HFF-Myc (cell line): ENCODE measurements around the gene ATP2B2.

Experiments used
- DNase-seq: peaks from one replicate; pipeline ENCODE4 v3.0.0-alpha.2; 2011; ENCODE audit warnings: low read depth; ENCODE audit errors: extremely low read depth
- H3K4me3 ChIP-seq: replicated peaks from 2 replicates; pipeline ENCODE4 v1.5.1; 2011; ENCODE audit warnings: low read depth, mild to moderate bottlenecking, control low read depth, low read length
- TF ChIP-seq, protein P1 (sequence below): IDR thresholded peaks from 2 replicates; pipeline ENCODE4 v1.5.1; 2012; ENCODE audit warnings: mild to moderate bottlenecking, low read depth, low read length, control low read depth; ENCODE audit errors: missing control alignments

Gene ATP2B2

DNA sequence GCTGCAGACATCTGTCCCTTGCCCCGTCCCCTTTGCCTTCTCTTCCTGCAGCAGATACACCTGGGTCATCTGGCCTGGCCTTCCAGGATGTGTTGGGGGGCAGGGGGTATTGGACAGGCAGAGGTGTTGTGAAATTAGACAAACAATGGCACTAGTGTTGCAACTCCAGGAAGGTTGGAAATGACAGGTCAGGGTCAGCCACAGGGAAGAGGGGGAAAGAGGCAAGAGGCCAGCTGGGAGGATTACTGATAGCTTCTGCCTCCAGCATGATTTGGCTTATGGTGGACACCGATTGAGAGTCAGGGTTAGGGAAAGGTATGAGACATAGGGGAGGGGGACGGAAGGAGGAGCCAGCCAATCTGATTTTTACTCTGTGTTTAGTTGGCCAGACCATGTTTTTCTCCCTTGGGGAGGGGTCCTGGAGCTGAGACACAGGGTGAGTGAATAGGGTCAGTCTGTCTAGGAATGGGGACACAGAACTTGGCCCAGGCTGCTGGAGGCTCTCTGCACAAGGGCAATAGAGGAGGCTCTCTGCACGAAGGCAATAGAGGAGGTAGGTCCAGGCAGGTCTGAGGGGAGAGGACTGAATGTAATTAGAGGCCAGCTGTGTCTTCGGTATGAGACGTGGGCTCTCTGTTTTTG lies 3.4 kb upstream of the ATP2B2 start:
- H3K4me3 ChIP-seq = no peak overlapping the region
- TF ChIP-seq, protein P1, sequence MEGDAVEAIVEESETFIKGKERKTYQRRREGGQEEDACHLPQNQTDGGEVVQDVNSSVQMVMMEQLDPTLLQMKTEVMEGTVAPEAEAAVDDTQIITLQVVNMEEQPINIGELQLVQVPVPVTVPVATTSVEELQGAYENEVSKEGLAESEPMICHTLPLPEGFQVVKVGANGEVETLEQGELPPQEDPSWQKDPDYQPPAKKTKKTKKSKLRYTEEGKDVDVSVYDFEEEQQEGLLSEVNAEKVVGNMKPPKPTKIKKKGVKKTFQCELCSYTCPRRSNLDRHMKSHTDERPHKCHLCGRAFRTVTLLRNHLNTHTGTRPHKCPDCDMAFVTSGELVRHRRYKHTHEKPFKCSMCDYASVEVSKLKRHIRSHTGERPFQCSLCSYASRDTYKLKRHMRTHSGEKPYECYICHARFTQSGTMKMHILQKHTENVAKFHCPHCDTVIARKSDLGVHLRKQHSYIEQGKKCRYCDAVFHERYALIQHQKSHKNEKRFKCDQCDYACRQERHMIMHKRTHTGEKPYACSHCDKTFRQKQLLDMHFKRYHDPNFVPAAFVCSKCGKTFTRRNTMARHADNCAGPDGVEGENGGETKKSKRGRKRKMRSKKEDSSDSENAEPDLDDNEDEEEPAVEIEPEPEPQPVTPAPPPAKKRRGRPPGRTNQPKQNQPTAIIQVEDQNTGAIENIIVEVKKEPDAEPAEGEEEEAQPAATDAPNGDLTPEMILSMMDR = no peak
- no peak for DNase-seq

DNA sequence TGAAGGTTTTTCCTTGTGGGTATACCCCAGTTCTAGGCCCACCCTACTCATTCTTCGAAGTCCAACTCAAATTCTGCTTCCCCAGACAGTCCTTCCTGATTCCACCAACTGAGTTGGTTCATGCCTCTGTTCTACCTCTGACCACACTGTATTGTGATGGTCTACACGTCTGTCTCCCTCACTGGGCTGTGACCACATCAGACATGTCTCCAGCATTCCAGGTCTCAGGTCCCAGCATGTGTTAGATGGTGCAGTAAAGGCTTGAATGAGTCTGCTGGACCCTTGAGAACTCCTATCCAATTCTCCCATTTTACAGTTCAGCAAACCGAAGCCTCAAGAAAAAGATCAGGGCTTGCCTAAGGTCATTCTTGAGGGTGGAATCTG lies 2.8 kb upstream of the ATP2B2 start:
- TF ChIP-seq, protein P1 = no peak
- no peak for DNase-seq
- H3K4me3 ChIP-seq = no peak overlapping the region

DNA sequence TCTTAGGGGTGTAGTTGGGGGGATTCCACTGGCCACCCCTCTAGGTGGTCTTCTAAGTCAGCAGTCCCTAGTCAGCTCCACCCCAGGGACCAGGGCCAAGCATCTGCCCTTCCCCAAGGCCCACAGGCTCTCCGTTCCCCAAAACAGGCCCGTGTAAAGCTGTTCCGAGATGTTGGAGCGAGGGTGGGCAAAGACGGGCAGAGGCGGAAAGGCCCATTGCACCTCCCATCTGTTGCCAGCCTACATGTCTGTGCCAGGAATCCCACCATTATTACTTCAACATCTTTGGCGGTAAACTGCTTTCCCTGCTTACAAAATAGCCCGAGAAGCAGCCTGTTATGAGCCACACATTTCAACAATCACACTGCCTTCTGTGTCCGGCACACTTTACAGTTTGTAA lies 1.9 kb upstream of the ATP2B2 start:
- TF ChIP-seq, protein P1 = no peak
- H3K4me3 ChIP-seq = no peak overlapping the region
- DNase-seq = no peak

DNA sequence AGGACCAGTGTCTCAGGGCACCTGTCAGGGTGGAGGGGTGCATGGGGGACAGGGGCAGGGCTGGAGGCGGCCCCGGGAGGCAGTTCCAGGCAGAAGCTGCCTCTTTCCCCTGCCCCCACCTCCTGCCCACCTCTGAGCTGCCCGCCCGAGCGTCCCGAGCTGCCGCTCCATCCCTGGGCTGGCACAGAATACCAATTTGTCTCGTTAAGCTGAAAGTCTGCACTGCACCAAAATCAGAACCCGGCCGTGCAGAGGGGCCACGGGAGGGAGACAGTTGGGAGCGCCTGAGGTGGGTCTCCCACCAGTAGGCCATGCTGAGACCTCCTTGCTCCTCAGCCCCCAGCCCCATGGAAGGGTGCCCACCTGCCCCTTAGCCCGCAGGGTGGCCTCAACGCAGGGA lies 1.3 kb upstream of the ATP2B2 start:
- DNase-seq = no peak
- no peak overlapping the region for H3K4me3 ChIP-seq
- TF ChIP-seq, protein P1 = no peak

DNA sequence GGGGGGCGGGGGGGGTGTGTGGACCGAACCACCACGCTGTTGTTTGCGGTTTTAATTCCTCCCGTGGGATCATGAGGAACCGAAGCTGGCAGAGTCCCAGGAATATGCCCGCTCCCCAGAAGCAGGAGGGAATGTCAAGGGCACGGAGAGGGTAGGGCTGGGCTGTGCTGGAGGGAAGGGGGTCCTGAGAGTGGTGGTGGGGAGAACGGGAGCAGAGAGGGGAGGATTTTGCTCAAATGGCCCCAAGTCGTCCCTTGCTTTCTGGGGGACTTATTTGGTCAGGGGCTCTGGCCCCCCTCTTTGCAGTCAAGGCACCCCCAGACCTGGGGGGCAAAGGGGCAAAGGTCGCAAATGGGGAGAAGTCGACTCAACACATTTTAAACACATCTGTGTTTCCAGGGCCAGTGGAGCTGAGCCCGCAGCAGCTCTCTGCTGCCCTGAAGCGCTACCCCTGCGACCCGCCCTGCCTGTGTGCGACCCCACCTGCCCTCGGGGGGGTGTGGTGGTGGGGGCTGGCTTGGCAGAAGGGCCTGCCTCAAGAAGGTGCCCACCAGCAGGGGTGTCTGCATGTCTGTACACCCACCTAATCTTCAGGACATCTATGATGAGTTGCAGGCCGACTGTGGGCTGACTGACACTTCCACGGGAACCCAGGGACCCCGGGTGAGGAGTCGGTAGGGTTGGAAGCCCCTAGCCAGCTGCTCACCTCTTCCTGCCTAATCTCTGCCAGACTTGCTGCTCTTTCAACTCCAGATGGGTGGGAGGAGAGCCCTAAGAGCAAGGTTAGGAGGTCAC lies 602 bp upstream of the ATP2B2 start:
- no peak overlapping the region for H3K4me3 ChIP-seq
- TF ChIP-seq, protein P1 = no peak
- no peak for DNase-seq

DNA sequence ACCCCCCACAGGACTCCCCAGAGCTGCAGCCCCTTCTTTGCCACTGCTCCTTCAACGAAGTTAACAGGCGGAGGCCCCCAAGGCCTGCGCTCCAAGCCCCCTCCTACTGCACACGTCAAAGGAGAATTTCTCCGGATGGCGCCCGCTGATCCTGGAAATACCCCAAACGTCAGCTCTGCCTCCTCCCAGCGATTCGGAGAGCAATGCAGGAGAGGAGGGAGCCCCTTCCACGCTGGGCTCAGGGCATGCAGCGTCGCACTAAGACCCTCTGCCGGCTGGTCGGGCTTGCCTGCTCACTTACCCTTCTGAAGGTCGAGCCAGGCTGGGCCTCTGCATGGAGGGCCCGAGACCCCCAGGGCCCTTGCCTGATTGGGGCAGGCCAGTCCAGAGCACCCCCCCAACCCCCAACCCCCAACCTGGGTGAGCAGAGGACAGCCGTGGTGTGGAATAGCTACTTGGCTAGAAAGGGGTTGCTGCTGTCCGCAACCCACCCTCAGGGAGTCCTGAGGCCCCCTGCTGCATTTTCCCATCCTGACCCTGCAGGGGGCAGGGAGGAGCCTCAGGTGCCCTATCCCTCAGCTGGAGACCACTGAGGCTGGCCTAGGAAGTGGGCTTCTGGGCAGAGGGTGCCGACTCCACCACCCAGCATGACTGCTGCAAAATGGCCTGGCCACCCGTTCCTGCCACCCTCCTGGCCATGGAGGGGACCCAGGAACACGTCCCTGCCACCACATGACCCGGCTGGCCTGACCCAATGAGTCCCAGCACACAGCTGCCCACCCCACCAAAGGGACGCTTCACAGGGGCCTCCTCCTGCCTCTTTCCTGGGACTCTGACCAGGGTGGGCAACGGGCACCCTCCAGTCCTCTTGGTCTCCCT lies 976 bp downstream of the ATP2B2 start:
- TF ChIP-seq, protein P1 = no peak
- no peak for DNase-seq
- H3K4me3 ChIP-seq = no peak overlapping the region
